ENCODE measurements around the gene SLMAP.

- no peak for TF ChIP-seq CTCF (conservative IDR thresholded peaks at IDR 0.05; ENCODE audit: low read length)
- TF ChIP-seq EZH2phosphoT487 (IDR thresholded peaks at IDR 0.05; ENCODE audit: borderline replicate concordance) = no peak
These were observed 77.7 kb downstream of the SLMAP start for GRCh38 chr3:57833763-57834162.
